AML-193 (cell line): ENCODE measurements around the gene STIM2.
"Not testable (repeated sequence)": the region's sequence is repeated elsewhere in the genome, so short reads cannot be mapped to it uniquely, and the experiment has no call there.

ENCODE experiments used
- DNase-seq, 2 experiments: peaks; one replicate each; lab custom pipeline; 2025; lab: John Stamatoyannopoulos, UW

The STIM2 gene

DNA sequence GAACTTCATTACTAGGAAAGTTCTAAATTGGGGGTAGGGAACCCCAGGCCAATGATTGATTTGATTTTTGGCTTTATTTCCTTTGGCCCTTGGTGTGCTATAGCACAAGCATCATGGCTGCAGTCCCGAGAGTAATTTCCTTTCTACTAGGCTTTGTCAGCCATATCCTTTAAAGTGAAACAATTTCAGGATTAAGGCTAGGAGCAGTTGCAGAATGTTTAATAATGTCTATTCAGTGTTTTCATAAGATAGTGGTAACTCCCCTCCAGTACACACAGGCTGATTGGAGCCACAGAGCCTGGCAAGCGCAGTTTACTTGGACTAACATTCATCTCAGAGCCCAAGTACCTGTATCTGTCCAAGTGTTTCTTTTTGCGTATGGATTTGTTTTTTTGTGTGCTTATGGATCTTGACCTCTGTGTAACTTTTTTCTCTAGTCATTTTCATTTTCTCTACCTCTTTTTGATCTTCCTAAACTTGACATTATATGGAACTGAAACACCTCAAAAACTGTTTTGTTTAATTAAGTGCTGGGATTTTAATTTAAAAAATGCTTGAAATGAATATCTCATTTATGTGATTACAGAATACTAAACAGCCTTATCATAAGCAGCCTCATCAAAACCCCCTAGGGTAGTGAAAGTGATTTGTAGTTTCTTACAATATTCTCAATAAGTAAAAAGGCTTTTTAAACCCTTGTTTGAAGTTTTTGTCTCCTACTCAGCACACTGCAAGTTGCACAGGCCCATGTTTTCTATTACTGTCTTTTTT, 7.5 kb downstream of the STIM2 start:
- DNase-seq: no peak

DNA sequence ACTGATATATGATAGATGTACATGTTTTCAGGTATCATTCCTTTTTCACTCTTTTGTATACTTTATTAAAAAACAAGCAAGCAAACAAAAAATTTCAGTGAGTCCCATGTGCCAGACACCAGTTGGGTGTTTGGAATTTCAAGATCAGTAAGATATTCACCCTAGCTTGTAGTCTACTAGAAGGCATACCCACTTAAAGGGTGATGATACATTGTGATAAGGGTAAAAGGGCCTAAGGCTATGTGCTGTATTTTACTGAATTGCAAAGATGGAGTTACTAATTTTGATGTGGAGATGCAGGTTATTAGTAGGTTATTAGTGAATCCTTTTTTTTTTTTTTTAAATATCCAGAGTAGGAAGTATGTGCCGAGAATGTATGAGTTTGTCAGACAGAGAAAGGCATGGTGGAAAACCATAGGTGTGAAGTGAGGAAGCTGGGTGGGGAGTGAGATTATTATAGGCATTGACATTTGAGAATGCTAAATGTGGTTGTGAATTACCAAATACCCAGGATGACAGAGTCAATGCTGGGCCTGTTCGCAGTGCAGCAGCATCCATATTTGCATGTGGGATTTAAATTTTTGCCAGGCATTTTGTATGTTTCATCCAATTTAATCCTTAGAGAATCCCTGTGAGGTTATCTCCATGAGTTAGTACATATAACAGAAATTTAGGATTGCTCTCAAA, 10.1 kb downstream of the STIM2 start:
- no peak for DNase-seq

DNA sequence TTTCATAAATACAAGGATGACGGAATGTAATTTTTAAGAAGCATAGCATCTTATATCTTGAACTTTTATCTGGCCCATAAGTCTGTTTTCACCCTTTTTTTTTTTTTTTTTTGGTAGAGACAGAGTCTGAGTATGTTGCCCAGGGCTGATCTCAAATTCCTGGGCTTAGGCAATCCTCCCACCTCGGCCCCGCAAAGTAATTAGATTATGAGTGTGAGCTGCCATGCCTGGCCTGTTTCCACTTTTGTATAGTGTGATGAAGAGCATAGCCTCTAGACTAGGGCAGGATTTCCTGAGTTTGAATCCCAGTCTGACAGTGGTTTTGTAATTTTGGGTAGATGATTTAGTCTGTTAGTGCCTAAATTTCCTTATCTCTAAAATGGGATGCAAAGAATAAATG, 11.0 kb downstream of the STIM2 start:
- DNase-seq: no peak

DNA sequence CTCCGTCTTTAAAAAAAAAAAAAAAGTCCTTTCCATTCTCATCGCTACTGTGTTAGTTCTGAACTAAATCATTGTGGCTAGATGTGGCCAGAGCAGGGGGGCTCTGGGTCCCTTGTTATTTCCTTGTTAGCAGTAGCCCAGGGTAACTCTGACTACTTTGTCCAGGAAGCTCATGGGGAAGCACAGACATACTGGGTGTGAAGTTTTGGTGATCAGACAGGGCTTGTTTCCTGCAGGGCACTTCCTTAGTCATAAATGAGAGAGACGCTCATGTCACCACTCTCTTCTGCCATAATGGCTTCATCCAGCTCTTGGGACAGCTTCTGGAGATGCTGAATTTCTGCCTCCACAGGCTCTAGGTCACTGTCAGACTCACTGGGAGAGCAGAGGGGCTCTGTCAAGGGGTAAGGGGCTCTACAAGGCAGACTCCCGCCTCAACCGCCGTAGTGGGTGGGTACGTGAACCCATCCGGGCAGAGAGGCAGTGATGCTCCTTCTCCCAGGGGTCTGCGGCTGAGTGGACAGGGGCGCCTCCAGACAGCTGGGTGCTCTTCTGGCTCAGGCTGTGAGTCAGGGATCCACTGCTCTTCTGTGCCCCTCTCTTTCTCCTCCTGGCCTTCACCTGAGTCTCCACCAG, 12.9 kb downstream of the STIM2 start:
- no peak for DNase-seq

DNA sequence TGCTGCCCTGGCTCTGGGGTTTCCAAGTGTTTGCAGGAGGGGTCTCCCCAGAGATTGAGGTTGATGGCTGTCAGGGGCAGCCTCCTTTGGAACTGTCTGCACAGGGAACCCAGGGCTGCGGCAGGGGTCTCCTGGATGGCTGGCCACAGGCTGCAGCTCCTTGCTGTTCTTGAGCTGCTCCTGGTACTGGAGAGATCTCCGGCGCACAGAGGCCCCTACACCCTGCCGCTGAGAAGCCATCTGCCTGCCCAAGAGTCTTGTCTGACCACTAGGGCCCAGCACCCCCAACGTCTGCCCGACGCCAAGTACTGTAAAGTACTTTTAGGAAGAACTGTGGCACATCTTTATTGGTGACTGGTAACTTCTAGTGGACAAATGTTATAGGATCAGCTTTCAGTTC, 13.5 kb downstream of the STIM2 start:
- DNase-seq: no peak

DNA sequence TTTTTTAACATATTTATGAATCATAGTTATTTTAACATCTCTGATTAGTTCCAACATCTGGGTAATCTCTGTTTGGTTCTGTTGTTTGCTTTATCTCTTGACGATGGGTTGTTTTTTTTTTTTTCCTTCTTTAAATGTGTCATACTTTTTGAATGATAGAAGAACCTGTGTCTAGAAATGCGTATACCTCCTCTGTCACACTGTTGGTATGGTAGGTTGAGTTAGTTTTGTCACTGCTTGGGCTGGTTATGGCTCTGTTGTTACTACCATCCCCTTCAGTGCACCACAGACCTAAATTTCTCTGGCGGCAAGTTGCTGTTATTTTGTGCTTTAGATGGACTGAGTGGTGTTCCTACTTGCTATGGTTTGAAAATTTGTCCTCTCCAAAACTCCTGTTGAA, 16.8 kb downstream of the STIM2 start:
- DNase-seq: no peak

DNA sequence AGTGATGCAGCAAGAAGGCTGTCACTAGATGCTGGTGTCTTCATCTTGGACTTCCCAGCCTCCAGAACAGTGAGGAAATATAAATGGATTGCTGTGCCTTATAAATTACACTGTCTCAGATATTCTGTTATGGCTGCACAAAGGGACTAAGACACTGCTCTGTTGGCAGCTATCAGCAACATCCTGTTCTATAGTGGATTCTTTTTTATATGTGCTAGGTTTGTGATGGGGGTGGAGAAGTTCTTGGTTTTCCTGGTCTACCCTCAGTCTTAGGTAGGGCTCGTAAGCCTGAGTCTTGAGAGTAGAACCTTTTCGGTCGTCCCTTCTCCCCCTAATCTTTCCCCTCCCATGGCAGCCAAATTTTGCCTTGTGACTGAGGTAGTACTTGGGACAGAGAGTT, 17.3 kb downstream of the STIM2 start:
- no peak for DNase-seq

DNA sequence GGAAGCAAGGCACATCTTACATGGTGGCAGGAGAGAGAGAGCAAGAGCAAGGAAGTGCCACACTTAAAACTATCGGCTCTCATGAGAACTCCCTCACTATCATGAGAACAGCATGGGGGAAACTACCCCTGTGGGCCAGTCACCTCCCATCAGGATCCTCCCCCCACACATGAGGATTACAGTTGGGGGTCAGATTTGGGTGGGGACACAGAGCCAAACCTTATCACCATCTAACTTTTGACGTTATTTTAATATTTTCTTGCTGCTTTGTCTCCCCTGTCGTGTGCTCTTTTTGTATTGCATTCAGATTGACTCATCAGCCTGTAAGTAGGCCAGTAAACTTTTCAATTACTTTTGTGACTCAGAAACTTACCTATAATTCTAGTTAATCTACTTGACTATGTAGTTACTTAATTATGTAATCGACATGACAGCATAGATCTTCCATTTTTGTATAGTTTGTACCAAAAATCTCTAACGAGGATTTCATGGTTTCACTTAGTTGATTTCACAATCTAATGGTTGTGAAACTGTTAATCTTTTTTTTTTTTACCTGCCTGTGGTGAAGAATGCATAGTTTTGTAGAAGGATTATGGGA, 18.3 kb downstream of the STIM2 start:
- no peak for DNase-seq

DNA sequence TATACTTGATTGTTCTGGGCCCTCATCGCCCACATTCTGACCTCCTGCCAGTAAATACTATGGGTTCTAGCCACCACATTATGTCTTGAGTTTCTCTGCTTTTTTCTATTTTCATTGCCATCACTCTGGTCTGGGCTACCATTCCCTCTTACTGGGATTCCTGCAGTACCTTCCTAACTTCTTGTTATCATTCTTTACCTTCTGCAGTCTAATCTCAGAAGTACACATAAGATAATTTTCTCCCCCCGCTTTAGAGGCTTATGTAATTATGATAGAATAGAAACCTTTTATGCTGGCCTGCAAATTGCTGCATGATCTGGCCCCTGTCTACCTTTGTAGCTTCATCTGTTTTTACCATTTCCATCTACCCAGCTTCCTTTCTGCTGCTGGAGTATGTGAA, 19.2 kb downstream of the STIM2 start:
- no peak for DNase-seq

DNA sequence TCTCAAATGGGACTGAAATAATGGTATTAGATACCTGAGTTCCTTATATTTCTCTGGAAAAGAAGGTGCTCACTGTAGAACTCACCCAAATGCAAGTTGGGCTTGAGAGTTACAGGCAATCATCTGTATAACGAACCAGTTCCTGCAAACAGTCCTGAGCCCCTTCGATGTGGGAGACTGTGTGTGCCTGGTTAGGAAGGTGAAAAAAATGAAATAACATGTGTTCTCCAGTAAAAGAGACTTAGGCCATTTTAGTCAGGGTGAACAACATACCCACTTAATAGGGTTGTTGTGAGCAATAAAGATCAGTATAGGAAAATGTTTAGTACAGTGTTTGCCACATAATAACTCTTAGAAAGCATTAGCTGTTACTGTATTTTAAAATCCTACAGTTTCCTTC, 23.4 kb downstream of the STIM2 start:
- DNase-seq: no peak

DNA sequence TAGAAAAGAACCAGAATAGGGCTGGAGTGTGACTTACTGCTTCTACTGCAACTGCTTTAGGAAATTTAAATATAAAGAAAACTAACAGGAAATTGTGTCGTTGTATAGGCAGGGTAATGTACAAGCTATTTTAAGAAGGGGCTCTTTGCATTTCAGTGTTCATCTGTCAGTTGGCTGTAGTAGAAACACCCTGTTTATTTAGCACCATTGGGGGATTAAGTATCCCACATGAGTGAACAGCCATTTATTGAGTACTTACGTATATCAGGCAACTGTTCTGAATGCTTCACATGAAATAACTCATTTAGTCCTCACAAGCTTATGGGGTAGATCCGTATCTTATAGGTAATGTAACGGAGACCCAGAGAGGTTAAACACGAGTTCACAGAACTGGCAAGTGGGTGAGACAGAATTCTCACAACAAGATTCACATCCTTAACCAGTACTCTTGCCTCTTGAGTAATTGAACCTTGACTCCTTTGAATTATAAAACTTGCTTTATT, 23.9 kb downstream of the STIM2 start:
- no peak for DNase-seq

DNA sequence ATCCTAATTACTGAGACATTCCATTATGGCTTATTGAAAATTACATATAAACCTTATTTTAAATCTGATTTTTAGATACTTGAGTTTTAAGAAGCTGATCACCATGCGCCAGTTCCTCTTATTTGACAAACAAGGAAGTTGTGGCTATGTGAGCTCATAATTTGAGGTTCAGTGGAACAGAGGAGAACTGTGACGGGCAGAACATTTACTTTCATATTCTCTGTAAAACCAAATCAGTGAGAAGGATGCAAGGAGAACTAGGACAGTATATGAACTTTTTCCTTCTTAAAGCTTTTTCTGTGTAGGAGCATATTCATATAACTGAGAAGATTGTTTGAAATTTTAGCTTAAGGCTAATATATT, 25.3 kb downstream of the STIM2 start:
- DNase-seq: peak; percentile 91 to 96

DNA sequence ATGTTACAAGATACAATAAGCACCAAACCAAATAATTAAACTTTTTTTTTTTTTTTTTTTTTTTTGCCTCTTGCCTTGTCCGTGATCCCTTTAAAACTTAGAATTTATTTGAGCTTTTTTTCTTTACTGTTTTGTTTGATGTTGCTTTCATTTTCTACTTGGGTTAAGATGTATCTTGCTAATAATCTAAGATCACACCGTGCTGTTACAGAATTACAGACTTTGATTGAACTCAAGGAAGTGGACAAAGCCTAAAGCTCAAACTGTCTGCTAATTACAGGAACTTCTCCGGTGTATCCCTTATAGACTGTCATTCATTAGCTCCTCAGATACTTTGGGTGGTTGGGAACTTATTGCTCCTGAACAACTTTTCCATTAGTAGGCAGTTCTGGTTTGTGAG, 26.5 kb downstream of the STIM2 start:
- no peak for DNase-seq

DNA sequence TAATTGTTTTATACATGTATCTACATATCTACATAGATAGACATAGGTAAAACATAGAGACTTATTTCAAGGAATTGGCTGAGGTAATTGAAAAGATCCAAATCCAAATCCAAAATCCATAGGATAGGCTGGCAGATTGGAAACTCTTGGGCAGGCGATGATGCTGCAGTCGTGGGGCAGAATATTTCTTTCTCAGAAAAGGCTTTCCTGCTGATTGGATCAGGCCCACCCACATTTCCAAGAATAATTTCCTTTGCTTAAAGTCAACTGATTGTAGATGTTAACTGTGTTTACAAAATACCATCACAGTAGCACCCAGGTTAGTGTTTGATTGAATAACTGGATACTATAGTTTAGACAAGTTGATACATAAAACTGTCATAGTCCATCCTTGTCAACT, 27.2 kb downstream of the STIM2 start:
- DNase-seq: no peak

DNA sequence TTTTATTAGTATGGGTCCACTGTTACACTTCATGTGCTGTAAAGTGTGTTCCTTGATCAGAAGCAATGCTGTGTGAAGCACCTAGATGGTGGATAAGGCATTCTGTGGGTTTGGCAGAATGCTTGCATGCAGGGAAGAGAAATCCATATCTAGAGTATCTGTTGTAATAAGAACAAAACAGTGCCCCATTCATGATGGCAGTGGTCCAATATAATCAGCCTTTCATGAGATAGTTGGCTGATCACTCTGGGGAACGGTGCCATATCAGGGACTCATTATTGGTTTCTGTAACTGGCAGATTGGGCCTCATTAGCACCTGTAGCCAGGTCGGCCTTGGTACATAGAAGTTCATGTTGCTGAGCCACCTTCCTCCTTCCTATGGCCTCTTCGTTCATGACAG, 28.7 kb downstream of the STIM2 start:
- DNase-seq: no peak

DNA sequence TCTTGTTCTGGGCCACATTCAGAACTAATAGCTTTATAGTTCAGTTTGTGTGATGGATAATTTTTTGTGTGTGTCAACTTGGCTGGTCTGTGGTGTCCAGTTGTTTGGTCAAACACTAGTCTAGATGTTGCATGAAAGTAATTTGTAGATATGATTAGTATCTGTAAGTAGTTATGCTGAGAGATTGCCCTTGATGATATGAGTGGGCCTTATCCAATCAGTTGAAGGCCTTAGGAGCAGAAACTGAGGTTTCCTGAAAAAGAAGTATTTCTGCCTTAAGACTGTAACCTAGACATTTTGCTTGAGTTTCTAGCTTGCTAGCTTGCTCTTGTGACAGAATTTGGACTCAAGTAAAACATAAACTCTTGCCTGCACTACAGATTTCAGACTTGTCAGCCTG, 30.4 kb downstream of the STIM2 start:
- no peak for DNase-seq

DNA sequence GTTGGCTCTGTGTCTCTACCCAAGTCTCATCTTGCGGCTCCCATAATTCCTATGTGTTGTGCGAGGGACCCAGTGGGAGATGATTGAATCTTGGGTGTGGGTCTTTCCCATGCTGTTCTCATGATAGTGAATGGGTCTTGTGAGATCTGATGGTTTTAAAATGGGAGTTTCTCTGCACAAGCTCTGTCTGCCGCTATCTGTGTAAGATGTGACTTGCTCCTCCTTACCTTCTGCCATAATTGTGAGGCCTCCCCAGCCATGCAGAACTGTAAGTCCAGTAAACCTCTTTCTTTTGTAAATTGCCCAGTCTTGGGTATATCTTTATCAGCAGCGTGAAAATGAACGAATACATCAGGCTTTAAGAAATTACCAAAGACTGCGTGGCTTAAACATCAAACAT, 31.2 kb downstream of the STIM2 start:
- no peak for DNase-seq

DNA sequence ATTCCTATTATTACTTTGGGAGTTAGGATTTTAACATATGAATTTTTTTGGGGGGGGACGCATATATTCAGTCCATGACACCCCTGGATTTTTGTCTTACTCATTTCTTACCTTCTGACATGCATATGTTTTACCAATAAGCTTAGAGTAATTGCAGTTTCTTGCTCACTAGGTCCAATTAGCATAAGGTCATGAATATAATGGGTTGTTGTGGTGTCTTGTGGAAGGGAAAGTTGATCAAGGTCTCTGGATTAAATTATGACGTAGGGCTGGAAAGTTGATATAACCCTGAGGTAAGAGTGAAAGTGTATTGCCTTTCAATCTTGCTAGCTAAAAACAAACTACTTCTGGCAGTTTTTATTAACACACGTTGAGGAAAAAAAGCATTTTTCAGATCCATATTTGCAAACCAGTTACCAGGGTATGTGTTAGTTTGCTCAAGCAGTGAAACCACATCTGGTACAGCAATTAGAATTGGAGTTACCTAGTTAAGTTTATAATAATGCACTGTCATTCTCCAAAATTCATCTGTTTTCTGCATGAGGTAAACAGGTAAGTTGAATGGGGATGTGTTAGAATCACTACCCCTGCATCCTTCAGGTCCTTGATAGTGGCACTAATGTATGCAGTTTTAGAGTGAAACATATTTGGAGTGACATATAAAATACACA, 32.0 kb downstream of the STIM2 start:
- DNase-seq: no peak

DNA sequence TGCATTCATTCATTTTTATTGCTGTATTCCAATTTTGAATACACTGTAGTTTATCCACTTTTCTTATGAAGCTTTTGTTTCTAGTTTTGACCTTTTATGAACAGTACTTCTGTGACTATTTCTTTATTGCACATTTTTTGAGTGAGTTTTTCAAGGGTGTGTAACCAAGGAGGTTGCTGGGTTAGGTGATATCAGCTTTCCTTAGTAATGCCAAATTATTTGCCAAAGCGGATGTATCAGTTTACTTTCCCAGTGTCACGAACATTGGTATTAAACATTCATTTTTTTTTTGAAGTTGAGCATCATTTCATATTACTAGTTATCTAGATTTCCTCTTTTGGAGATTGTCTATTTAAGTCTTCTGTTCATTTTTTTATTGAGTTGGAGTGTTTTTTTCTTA, 32.9 kb downstream of the STIM2 start:
- DNase-seq: no peak

DNA sequence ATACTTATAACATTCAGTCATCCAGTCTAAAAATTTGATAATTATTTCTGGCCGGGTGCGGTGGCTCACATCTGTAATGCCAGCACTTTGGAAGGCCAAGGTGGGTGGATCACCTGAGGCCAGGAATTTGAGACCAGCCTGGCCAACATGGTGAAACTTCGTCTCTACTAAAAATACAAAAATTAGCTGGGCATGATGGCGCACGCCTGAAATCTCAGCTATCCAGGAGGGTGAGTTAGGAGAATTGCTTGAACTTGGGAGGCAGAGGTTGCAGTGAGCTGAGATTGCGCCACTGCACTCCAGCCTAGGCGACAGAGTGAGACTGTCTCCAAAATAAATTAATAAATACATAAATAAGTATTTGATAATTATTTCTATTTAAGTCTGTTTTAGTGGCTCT, 34.2 kb downstream of the STIM2 start:
- DNase-seq: not testable (repeated sequence)

DNA sequence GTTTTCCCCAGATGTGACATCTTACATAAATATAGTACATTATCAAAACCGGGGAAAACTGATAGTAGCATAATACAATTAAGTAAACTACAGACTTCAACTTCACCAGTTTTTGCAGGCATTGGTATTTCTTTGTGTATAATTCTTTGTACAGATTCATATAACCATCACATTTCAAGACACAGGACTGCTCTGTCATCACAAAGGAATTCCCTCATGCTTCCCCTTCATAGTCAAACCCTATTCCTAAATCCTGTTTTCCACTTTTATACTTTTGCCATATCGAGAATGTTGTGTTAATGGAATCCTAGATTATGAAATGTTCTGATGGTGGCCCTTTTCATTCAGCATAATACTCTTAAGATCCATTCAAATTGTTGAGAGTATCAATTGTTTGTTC, 36.0 kb downstream of the STIM2 start:
- no peak for DNase-seq

DNA sequence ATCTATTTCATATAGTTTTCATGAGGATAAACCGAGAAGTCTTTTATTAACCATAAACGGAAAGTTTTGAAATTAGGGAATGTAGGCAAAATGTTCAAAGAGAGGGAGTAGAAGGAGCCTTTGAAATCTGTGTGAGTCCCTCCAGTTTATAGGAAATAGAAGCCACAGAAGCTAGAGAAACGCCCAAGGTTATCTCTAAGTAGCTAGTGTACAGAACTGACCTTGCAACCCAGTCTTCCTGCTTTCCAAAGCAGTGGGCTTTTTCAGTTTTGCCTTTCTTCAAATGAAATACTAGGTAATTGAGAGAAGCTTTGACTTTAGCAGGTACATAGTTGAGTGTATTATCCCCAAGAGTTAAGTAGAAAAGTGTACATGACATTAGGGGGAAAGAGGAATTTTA, 39.4 kb downstream of the STIM2 start:
- no peak for DNase-seq
